Activated CD4-positive, alpha-beta T cell treated with anti-CD3 and anti-CD28 coated beads, Interleukin-2, amount 50 U/mL, for 24 hours (primary cell): ENCODE results near the gene ARHGEF5.
"Not testable (repeated sequence)": the region's sequence is repeated elsewhere in the genome, so short reads cannot be mapped to it uniquely, and the experiment has no call there.

Experiments
- DNase-seq, 2 donors: peaks; one replicate each; pipeline ENCODE4 v3.0.0-alpha.2; 2020; ENCODE audit warnings: low read depth in 1 of 2, low spot score in 1 of 2

Gene ARHGEF5

GRCh38 chr7:144355176-144355822, at the start of gene ARHGEF5:
Gene ARHGEF5, plus strand, starts transcription at chr7:144355402. Its CDS starts 7,268 bp downstream, at chr7:144362670.
- not testable (repeated sequence) for DNase-seq

- DNase-seq: not testable (repeated sequence)
Measured at GRCh38 chr7:144309702-144310101, 45.5 kb upstream of the ARHGEF5 start.

DNA sequence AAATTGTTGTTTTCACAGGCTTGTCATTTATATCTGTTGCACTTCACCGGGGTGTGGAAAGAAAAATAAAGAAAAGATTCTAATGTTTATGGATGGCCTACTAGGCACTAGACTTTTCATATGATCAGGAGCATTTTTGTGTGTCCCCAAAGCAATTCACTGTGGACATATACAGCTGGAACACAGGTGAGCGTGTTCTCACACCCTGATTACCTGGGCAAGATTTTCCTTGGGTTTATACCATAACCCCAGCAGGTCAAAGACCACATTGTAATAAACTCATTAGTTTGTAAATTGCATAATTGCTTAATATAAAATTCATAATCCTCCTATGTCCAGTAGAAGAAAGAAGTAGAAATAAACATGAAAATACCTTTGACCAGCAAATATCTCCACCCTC, 44.0 kb upstream of the ARHGEF5 start:
- not testable (repeated sequence) for DNase-seq

DNA sequence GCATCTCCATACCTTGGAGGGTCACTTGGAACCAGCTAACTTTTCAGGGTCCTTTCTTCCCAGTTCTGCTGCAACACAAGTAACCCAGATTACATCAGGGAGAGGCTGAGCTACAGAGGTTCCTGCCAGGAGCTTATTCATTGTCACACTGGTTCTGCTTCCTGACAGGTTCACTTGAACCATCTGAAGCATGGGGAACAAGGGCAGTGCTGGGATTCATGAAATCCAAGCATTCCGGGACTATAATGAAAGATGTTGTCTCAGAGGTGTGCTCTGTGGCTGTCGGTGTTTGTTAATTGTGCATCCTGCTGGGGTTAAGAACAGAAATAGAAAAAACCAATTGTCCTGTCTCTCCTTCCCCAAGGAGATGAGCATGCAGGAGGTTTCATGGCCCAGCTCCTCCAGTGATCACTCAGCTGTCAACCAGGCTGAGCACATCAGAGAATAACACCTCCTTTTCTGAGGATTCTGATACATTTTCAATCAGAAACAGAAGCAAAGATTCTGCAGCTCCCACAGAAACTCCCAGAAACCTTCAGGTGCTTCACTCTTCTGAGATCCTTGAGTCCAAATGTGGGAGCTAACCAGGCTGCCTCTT, 43.2 kb upstream of the ARHGEF5 start, which contains the start of gene OR2A1:
Gene OR2A1, plus strand, starts transcription at position 548 of the 598 bp plus-strand sequence. CDS start 5,706 bp downstream, outside the sequence.
- not testable (repeated sequence) for DNase-seq

- DNase-seq: not testable (repeated sequence)
Measured at GRCh38 chr7:144317537-144317936, 37.7 kb upstream of the ARHGEF5 start.

- DNase-seq: not testable (repeated sequence)
Measured at GRCh38 chr7:144319547-144319946, 35.7 kb upstream of the ARHGEF5 start.

DNA sequence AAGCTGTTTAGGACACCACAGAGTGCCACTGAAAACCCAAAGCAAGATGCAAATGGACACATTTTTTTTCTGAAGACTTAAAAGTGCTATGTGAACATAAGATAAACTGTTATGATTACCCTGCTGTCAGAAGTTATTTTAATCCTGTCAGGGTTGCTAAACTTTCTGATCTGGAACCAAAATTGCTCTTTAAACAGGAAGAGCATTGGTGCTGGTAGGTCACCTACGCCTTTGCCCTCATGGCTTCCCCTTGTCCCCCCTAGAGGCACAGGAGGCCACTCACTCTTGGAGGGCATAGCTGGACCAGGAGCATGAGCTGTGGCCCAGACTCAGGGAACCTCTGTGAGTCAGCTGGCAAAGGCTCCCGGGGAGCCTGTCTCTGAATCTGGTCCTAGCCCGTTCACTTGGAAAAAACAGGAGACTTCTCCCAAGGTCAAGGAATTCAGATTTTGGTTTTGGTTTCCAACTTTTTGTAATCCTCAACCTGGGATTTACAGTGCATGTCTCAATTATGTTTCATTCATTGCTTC, 33.5 kb upstream of the ARHGEF5 start:
- not testable (repeated sequence) for DNase-seq

GRCh38 chr7:144323359-144323758, 31.8 kb upstream of the ARHGEF5 start:
- DNase-seq: not testable (repeated sequence)

- not testable (repeated sequence) for DNase-seq
Measured at GRCh38 chr7:144325868-144326267, 29.3 kb upstream of the ARHGEF5 start.

GRCh38 chr7:144330044-144330443, 25.2 kb upstream of the ARHGEF5 start:
- not testable (repeated sequence) for DNase-seq

DNA sequence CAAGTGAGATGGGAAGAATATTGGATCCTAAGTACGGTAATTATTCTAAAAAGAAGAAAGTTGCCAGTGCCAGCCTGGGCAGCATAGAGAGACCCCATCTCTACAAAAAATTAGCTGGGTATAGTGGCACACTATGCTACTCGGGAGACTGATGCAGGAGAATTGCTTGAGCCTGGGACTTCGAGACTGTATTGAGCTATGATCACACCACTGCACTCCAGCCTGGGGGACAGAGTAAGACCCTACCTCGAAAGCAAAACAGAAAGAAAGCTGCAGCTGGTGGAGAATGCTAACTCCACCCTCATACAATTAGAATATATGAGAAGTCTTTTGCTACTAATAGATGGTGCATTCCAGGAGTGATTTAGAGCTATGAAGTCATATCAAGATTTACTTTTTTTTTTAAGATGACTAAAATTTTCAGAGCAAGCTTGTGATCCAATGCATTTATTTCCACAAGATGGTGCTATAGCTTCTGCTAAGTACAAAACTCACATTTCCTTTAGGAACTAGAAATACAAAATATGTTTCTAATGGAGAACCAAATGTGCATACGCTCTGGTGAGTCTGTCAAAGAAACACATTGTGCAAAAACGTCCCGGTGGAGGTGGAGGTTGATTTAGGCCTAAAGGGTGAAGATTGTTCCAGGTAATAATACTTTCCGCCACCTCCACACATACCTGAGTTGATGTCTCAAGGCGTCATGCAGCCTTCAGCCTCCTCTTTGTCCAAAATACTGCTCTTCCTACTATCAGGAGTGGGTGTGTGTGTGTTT, 23.8 kb upstream of the ARHGEF5 start:
- not testable (repeated sequence) for DNase-seq

- not testable (repeated sequence) for DNase-seq
Measured at GRCh38 chr7:144331996-144332288, 23.3 kb upstream of the ARHGEF5 start.

GRCh38 chr7:144348625-144349024, 6.6 kb upstream of the ARHGEF5 start:
- not testable (repeated sequence) for DNase-seq

DNA sequence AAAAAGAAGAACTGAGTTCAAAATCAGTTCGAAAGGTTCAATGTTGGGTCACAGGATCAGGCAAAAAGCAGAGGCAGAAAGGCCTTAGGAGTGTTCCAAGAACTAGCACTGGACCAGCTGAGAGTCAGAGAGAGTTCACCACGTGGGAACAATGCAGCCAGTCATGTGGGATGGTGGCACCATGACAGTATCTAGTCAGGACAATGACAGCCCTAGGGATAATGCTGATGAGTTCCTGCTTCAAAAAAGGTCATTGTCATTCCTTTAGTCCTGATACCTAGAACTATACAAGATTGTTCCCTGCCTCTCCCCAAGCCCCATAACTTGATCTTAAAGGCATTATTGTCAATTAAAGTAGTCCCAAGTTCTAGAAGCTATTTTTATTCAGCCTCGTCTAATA, 3.5 kb upstream of the ARHGEF5 start:
- DNase-seq: not testable (repeated sequence)

DNA sequence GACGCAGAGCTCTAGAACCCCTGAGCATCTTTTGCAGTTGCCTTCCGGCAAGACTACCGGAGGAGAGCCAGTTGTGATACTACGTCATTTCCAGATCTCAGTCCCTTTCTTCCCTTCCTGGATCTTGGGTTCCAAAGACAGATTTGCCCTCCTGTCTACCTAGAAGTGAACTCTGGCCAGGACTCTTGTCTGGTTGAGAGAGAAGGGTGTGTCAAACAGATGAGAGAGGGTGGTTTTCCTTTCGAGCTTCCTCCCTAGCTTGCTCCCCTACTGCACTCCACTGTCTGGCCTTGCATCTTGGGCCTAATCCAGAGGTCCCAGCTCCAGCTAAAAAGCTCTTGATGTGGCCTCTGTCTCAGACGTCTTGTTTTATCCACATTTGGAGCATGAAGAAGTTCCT, 983 bp downstream of the ARHGEF5 start:
- not testable (repeated sequence) for DNase-seq

DNA sequence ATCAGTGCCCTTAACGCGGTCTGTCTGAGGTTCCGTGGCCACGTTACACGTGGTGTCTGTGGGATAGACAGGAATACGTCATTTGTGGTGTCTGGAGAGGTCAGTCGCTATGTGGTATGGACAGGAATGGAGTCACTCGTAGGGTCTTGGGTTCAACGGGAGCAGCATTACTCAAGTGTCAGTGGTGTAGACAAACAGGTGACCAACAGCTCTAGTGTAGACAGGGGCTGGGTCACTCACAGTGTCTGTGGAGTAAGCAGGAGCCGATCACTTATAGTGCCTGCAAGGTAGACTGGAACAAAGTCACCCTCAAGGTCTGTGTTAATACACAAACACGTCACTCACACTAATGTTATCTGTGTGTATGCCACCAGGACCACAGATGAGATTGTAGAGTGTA, 1.7 kb downstream of the ARHGEF5 start:
- DNase-seq: not testable (repeated sequence)

DNA sequence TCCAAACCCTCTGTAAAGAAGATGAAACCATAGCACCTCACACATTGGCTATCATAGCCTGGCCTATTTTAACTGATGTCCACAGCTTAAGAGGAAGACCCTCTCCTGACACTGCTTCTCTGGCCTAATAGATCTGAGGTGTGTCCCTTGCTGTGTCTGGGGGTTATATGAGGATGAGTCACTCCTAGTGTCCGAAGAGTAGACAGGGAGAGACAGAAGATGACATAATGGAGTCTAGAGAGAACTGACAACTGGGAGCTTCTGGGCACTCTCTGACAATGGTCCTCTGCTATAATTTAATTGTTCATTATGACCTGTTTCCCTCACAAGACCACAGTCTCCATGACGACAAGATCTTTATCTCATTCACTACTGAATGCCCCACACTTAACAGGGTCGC, 6.9 kb downstream of the ARHGEF5 start:
- not testable (repeated sequence) for DNase-seq

DNA sequence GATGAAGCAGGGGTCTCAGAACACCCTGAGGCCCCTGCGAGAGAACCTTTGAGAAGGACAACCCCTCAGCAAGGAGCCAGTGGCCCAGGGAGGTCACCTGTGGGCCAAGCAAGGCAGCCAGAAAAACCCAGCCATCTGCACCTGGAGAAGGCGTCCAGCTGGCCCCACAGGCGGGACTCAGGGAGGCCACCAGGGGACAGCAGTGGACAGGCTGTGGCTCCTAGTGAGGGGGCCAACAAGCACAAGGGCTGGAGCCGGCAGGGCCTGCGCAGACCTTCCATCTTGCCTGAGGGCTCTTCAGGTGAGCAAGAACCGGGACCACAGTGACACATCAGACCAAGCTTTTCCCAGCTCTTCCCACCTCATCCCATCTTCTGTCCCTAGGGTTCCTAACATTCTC, 10.3 kb downstream of the ARHGEF5 start:
- not testable (repeated sequence) for DNase-seq

DNA sequence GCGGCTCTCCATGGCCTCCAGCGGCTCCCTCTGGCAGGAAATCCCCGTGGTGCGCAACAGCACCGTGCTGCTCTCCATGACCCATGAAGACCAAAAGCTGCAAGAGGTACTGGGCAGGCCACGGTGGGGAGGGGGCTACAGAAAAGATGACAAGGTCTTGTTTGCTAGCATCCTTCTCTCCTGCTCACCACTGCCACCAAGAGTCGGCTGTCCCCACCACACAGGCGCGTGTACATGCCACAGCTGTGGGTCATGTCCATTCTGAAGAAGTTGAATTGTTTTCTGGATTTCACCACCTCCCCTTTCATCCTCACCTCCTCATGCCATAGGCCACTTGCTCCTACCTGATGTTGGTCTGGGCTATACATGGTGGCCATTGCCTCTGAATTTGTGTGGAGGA, 12.0 kb downstream of the ARHGEF5 start:
- not testable (repeated sequence) for DNase-seq

- DNase-seq: not testable (repeated sequence)
Measured at GRCh38 chr7:144369221-144369620, 14.0 kb downstream of the ARHGEF5 start.

DNA sequence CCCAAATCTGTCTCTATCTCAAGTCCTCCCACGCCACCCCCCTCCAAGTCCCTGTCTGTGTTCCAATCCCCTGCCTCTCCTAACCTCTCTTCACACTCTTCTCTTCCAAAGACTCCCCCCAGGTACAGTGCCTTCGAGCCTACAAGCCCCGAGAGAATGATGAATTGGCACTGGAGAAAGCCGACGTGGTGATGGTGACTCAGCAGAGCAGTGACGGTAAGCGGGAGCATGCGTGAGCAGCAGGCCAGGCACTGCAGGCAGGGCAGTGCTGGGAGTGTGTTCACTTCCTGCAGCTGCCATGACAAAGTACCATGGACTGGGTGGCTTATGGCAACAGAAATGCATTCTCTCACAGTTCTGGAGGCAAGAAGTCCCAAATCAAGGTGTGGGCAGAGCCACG, 23.4 kb downstream of the ARHGEF5 start:
- no peak for DNase-seq
